GM19397 (cell line): ENCODE data around the gene DZANK1.
"Not testable (repeated sequence)": the region's sequence is repeated elsewhere in the genome, so short reads cannot be mapped to it uniquely, and the experiment has no call there.

ENCODE experiments used
- ATAC-seq: cut with Tn5 transposase; IDR thresholded peaks from one replicate; pipeline ENCODE4 v1.9.1; 2021; ENCODE audit warnings: mild to moderate bottlenecking, moderate library complexity; ENCODE audit not compliant: unreplicated experiment

DZANK1 gene

DNA sequence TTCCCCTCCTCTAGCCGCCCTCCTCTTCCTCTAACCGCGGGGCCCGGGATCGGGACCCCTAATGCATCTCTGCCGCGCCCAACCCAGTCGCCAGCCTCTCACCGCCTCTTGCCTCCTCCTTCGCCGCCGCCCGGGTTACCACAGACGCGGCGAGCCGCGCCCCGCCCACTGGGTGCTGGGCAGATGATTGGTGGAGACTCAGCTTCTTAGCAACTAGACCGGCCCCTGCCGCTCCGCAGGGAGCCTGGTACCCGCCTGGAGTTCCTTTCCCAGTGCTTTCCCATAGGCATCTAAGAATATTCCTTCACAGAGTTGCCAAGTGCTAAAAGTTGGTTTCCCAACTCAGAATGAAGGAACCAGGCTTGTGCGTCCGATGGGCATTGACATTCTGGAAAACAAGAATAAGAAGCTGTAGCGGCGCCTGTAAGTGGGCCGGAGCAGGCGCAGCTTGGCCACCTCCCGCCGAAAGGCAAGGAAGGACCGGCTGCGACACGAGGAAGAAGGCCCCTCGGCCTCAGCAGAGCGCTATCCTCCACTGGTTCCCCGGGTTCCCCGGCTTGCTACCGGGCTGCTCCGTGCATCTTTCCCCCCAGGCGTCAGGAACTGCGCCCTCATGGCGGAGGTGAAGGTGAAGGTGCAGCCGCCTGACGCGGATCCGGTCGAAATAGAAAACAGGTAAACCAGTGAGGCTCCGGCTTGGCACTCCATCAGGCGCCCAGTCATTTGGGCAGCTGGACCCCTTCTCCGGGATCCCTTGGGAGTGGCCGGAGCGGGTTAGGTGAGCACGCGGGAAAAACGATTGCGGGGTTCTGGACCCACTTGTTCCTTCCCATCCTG, at the start of gene DZANK1, which contains the start of gene POLR3F:
DZANK1 (minus strand) TSS at position 137 of the 837 bp plus-strand sequence. CDS start 1,672 bp downstream, outside the sequence.
POLR3F (plus strand) TSS at position 497 of the 837 bp plus-strand sequence; CDS start at position 614, 117 bp downstream.
- ATAC-seq, result peak; percentile 97

DNA sequence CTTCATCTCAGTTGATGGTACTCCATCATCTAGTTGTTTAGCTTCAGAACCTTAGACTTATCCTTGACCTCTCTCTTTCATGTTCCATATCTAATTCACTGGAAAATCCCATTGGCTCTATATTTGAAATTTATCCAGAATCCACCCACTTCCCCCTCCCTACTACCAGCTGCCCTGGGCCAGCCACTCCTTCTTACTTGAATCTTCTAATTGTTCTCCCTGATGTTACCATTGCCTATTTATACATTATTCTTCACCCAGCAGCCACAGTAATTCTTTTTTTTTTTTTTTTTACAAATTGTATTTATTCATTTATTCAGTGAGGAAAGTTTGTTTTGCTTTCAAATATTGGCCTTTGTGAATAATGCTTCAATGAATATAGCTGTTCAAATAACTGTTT, 49.1 kb upstream of the DZANK1 start:
- no peak for ATAC-seq

DNA sequence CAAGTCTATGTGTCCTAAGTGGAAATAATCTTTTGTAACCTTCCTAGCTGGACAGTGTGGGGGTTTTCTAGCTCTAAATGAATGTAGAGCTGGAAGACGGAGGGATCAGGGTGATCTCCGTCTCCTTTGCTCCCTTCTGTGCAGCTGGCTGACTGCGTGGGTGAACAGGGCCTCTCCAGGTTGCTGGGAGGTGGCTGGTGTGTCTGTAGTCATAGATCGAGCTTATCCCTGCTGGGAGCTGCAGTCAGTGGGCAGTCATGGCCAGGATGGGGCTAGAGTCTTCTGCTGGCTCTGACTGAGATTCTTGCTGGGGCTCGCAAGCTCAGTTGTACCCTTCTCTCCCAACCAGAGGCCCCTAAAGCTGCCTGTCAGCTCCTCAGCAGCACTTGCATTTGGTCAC, 47.3 kb upstream of the DZANK1 start:
- no peak for ATAC-seq

DNA sequence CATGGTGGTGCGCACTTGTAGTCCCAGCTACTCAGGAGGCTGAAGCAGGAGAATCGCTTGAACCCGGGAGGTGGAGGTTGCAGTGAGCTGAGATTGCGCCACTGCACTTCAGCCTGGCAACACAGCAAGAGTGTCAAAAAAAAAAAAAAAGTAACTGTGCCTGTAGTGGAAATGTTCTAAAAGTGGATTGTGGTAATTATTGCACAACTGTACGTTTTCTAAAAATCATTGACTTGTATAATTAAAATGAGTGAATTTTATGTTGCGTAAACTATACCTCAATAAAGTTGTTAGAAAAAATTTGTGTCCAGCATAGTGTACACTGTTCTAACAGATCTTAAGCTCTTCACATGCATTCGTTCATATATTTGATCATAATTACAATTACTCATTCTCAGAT, 46.4 kb upstream of the DZANK1 start:
- ATAC-seq, result no peak

DNA sequence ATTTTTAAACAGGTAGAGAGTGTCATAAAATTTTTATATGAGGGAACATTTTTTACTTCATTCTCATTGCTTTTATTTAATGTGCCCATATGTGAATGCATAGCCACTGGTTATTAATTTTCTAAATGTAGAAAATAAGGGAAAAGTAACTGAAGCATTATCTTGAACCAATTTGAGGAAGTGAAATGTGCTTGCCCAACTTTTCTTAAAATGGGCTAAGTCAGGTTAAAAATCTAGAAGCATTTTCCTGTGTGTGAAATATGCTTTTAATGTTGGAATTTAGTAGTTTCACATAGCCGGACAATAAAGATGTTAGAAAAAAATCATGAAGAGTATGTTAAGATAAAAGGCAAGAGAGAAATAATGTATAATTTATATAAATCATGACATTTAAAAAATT, 44.7 kb upstream of the DZANK1 start:
- ATAC-seq, result no peak

DNA sequence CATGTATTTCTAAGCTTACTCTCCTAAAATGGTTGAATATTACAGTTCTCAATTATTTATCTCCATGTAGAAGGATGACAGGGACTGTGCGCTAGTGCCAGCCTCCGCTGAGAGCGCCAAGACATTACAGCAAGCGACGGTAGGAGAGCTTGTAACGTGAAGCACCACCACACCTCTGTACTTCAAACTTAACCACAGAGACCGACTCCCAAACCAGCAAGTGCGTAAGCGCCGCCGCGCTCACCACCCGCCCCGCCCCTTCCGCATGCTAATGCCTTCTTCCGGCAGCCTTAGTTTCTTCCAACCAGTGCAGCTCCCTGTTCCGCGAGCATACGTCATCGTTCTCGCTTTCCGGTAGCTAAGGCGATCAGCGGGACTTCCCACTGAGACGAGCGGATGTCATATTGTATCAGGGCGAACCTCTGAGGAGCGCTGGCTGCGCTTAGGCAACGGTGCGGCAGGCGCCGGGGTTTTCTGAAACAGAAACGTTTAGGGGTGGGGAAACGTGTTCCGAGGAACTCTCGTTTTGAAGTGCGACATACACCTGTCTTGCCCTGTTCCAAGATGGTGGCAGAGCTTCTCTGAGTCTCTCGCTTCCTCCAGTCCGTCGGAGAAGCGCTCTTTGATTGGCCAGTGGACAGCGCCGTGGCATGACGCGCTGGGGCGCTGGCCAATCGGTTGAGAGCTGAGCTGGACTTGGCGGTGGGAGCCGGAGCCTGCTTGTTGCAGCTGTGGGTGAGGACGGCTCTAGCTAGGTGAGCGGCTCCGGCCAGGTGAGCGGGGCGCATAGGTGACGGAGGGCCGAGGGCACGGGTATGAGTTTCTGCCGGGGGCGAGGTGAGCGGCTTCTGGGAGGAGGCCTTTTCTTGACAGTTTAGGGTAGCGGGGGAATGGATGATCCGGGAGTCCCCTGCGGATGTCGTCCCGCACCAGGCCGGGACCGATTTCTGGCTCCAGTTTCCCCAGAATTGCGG, 40.7 kb upstream of the DZANK1 start, which contains the start of gene SEC23B:
SEC23B (plus strand) TSS at position 723 of the 974 bp plus-strand sequence. CDS start 2,896 bp downstream, outside the sequence.
- ATAC-seq, result peak; percentile 96

DNA sequence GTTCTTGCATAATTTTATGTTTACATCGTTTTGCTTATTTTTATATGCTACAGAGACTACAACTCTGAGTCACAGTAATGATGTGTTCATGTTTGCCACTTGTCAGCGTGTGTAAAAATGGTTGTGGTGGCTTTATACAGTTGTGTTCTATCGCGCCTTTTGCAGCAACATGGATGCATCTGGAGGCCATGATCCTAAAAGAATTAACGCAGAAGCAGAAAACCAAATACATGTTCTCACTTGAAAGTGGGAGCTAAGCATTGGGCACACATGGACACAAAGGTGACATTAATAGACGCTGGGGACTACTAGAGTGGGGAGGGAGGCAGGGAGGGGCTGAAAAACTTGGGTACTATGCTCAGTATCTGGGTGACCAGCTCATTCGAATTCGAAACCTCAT, 39.9 kb upstream of the DZANK1 start:
- ATAC-seq, result no peak

DNA sequence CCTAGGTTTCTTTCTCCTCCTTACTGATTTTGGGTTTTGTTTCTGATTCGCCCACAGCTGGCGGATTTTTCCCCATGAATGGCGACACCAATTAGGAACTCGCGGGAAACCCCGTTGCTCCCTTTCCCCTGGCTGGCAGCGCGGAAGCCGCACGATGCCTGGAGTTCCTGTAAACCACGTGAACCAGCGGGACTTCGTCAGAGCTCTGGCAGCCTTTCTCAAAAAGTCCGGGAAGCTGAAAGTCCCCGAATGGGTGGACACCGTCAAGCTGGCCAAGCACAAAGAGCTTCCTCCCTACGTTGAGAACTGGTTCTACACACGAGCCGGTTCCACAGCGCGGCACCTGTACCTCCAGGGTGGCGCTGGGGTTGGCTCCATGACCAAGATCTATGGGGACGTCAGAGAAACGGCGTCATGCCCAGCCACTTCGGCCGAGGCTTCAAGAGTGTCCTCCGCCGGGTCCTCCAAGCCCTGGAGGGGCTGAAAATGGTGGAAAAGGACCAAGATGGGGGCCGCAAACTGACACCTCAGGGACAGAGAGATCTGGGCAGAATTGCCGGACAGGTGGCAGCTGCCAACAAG, 37.7 kb upstream of the DZANK1 start:
- no peak for ATAC-seq

DNA sequence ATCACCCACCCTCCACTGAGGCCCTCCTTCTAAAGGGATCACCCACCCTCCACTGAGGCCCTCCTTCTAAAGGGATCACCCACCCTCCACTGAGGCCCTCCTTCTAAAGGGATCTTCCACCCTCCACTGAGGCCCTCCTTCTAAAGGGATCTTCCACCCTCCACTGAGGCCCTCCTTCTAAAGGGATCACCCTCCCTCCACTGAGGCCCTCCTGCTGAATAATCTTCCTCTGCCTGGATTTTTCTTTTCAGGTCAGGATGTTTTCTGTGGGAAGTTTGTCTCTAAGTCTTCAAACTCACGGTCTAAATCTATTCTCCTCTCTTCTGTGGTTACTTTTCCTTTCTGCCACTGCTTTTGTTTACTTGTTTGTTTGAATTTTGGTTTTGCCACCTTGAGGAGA, 34.8 kb upstream of the DZANK1 start:
- ATAC-seq, result not testable (repeated sequence)

DNA sequence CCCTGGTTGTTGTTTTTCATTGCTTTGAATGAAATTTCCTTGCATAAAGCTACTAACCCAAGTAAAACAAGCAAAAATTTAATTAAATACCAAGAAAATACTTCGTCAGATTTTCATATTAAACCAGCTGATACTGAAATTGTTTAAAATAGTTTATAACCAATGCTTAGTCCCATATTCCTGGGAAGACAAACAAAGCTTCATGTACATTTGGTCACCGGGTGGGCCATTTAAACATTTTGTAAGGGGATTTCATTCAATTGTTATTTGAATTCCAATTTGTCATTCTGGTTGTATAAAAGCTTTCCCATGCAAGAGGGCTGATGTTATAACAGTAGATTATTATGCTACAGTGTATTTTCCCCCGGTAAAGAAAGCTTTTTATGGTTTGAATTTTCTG, 30.8 kb upstream of the DZANK1 start:
- no peak for ATAC-seq

DNA sequence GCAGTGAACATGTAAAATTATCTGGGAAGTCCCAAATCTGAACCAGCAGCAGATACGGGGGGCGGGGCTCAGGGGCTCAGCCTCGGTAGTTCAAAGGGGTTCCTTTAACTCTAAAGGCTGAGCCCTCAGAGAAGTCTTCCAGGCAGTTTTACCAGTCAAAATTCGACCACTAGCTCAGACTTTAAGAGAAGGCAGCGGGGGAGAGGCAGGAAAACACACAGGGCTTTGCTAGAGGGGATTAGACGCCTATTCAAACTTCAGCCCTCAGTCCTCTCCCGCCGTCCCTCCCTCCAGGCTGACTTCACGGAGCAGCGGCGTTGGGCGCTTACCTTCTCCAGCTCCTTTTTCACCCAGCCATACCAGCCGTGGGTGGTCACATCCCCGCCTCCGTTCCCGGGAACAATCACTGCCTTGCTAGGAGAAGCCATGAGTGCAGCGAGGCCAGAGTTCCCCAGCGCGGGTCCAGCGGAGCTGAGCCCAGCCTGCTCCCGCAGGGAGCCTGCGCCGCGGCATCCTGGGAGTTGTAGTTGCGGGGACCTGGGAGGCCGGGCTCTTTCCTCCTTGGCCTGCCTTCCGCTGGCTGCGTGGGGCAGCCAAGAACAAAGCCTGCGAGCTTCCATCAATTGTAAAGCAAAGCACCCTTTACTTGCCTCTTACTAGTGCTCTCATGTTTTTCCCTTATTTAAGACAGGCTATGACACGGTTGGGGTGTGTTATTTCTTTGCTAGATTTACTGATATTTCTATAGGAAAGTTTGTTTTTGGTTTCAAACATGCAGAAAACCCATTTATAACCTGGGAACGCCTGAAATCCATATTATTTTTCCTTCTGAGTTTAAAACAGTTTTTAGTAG, 30.1 kb upstream of the DZANK1 start, which contains the start of gene RBBP9:
RBBP9 (minus strand) TSS at position 486 of the 853 bp plus-strand sequence; CDS start at position 428, 58 bp downstream.
- ATAC-seq, result peak; percentile 99

DNA sequence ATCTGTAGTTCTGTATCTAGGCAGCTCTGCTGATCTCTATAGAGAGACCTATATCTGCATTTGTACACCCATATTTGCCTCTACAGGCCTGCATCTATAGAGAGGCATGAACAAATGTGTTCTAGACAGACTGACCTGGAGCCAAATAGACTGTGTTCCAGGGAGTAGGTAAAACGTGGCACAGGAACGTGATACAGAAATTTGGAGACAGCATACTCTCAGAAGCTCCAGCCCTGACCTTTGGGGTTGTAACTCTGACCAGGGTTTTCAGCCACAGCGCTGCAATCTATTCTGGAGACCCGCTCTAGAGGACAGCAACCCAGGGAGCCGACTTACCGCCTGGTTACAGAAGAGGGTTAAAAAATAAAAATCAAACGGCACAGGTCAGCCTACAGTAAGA, 29.2 kb upstream of the DZANK1 start:
- ATAC-seq, result no peak

DNA sequence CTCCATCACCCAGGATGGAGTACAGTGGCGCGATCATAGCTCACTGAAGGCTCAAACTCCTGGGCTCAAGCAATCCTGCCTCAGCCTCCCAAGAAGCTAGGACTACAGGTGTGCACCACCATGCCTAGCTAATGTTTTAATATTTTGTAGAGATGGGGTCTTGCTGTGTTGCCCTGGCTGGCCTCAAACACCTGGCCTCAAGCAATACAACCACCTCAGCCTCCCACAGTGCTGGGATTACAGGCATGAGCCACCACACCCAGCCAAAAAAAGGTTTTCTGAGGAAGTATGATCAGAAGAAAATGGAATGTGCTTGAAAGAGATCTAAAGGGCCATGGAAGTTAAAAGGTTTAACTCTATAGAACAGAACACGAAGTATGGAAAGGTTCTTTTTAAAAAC, 21.5 kb upstream of the DZANK1 start:
- no peak for ATAC-seq

DNA sequence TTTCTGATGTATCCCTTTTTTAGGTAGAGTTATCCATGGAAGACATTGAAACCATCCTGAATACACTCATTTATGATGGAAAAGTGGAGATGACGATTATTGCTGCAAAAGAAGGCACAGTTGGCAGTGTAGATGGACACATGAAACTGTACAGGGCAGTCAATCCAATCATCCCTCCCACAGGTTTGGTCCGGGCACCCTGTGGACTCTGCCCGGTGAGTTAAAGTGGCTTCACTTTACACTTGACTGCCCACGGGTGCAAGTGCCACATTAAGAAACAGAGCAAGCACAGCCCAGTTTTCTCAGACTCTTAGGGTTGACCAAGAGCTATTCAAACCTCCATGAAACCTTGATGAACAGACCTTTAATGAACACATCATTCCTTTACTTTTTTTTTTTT, 14.8 kb upstream of the DZANK1 start:
- no peak for ATAC-seq

DNA sequence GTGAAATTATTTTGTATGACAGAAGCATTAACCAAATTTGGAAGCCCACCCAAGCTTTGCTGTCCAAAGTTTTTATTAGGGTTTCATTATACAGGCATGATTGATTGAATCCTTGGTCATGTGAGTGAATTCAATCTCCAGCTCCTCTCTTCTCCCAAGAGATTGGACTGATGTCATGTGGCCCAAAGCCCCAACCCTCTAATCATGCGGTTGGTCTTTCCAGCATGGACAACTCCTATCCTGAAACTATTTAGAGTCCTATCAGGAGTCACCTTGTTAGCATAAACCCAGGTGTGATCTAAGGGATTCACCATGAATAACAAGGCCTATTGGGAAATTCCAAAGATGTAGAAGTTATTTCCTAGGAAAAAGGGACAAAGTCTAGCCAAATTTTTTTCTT, 11.0 kb upstream of the DZANK1 start:
- ATAC-seq, result no peak

DNA sequence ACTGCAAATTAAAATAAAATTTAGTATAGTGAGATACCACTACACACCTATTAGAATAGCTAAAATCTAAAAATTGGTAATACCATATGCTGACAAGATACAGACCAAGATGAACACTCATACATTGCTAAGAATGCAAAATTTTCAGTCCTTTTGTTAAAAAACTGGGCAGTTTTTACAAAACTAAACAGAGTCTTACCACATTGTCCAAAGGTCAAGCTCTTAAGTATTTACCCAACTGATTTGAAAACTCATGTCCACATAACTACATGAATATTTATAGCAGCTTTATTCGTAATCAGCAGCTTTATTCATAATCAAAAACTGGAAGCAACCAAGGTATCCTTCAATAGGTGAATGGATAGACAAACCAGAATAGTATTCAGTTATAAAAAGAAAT, 10.4 kb upstream of the DZANK1 start:
- no peak for ATAC-seq

DNA sequence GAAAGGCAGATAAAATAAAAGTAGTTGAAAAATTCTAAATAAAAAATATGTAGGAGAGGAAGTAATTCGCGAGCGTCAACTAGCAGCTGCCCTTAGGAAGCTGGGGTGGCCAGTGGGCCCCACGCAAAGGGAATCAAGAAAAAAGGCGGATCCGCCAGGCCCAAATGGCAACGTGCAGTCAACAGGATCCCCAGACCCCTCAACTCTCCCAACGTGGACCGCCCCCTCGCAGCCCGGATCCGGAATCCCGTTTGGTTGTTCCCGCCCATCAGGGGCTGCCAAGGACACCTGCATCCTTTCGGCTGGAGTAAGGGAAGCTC, 296 bp downstream of the DZANK1 start:
- ATAC-seq, result peak; percentile 34

DNA sequence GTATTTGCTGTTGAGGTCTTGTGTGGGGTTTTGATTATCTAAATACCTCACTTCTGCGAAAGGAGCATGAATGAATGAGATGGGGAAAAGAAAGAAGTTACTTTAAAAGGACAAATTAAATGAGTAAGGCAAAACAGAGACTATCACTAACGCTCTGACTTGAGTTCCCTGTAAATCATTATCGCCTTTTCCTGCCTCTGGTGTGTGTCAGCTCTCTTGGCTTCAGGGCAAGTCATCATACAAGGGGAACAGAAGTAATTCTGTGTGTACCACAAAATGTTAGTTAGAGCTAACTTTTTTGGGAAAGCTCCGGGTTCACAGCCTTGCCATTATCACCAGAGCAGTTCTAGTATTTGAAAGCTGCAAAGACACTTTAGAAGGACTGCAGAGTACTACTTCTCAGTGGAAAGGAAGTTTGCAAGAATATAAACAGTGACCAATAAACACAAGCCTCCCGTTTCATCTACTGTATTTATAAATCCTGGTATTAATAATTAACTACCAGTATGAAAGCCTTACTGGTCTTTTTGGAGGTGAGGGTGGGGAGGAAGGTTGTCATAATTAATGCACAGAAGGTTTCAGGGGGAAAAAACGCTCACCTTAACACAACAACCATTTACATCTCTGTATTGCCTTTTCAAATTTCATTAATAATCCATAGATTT, 1.2 kb downstream of the DZANK1 start:
- no peak for ATAC-seq

DNA sequence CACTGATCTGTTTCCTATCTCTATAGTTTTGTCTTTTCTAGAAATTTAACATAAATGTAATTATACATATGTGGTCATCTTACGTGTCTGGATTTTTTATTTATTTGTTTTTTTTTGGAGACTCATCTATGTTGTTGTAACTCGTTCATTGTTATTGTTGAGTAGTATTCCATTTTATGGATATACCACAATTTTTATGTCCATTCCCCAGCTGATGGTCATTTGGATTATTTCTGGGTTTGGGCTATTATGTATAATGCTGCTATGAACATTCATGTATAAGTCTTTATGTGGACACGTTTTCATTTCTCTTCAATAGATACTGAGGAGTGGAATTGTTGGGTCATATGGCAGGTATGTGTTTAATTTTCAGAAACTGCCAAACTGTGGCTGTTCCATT, 10.2 kb downstream of the DZANK1 start:
- ATAC-seq, result no peak

DNA sequence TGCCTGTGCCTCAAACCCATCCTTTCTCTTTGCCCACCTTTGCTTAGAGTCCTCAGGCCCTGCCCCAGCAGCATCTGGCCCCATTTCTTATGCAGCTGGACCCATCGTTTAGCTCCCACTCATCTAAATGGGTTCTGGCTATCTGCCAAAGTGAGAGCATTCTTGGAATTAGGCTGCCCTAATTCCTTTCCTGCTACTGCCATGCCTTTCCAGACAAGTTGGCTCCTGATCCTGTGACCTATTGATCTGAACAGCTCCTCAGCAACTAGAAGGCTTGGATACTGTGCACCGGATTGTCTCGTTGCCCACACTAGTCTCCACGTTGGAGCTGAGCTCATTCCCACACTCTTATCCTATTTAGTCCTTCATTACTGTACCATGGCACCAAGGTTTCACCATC, 22.9 kb downstream of the DZANK1 start:
- no peak for ATAC-seq
